ENCODE results near the gene KRTAP10-6.

KRTAP10-6 gene

DNA sequence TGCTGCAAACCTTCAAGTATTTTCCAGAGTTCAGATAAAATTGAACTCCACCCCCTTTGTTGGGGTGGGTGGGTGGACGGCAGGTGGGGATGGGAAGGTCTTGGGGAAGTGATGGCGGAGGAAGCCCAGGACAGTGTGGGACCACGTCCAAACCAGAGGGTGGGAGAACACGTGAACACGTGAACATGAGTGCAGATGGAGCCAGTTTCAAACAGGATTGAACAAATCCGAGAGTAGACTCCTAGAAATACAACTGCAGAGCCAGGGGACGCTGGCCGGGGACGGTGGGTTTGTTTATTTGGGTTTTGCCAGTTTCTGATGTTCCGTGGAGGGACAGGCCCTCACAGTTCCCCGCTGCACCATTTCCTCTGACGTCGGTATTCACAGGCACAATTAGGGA lies 43.9 kb downstream of the KRTAP10-6 start:
- TF ChIP-seq FOXM1 (IDR thresholded peaks at IDR 0.05; ENCODE audit: borderline replicate concordance, low read depth): no peak
- no peak for TF ChIP-seq EP300 (IDR thresholded peaks at IDR 0.05; ENCODE audit: borderline replicate concordance)
- no peak for TF ChIP-seq MAX (IDR thresholded peaks at IDR 0.05)
- TF ChIP-seq ZBTB7A (IDR thresholded peaks at IDR 0.05; ENCODE audit: low read depth): no peak
- TF ChIP-seq USF1 (IDR thresholded peaks at IDR 0.05): no peak
- TF ChIP-seq CREB1 (IDR thresholded peaks at IDR 0.05; ENCODE audit: low read depth): no peak
- TF ChIP-seq TAF1 (IDR thresholded peaks at IDR 0.05; ENCODE audit: low read depth): no peak
- TF ChIP-seq YY1 (IDR thresholded peaks at IDR 0.05; ENCODE audit: low read depth): no peak
- TF ChIP-seq CEBPB (IDR thresholded peaks at IDR 0.05): no peak
- TF ChIP-seq TCF12 (IDR thresholded peaks at IDR 0.05; ENCODE audit: low read depth): no peak
- TF ChIP-seq, protein P1, sequence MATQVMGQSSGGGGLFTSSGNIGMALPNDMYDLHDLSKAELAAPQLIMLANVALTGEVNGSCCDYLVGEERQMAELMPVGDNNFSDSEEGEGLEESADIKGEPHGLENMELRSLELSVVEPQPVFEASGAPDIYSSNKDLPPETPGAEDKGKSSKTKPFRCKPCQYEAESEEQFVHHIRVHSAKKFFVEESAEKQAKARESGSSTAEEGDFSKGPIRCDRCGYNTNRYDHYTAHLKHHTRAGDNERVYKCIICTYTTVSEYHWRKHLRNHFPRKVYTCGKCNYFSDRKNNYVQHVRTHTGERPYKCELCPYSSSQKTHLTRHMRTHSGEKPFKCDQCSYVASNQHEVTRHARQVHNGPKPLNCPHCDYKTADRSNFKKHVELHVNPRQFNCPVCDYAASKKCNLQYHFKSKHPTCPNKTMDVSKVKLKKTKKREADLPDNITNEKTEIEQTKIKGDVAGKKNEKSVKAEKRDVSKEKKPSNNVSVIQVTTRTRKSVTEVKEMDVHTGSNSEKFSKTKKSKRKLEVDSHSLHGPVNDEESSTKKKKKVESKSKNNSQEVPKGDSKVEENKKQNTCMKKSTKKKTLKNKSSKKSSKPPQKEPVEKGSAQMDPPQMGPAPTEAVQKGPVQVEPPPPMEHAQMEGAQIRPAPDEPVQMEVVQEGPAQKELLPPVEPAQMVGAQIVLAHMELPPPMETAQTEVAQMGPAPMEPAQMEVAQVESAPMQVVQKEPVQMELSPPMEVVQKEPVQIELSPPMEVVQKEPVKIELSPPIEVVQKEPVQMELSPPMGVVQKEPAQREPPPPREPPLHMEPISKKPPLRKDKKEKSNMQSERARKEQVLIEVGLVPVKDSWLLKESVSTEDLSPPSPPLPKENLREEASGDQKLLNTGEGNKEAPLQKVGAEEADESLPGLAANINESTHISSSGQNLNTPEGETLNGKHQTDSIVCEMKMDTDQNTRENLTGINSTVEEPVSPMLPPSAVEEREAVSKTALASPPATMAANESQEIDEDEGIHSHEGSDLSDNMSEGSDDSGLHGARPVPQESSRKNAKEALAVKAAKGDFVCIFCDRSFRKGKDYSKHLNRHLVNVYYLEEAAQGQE (IDR thresholded peaks at IDR 0.05; ENCODE audit: low read depth): no peak

DNA sequence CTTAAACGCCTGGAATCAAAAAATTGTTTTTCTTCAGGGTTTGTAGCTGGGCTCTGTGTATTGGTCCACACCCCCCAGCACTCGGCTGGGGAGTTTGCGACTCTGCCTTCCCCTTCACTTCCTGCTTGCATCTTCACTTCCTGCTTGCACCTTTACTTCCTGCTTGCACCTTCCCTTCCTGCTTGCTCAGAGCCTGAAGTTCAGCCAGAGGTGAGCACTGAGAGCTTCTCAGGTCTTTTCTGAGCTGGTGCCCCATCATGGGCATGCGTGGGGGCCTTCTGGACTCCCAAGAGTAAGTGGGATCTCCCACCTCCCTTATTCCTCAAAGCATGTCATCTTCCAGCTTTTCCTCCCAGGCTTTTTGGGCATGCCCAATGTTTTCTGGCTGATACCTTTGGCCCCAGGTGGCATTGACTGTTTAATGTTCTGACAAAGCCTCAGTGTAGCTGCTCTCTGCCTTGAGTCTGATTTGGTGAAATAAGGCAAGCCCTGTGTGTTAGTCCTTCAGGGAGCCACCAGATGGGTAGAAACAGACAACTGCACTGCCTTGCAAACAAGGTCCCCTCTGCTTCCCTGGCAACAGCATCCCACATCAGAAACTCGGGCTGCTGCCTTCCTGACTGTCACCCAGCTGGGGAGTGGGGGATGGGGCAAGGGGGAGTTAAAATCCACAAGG lies 44.5 kb downstream of the KRTAP10-6 start:
- TF ChIP-seq FOXM1 (IDR thresholded peaks at IDR 0.05; ENCODE audit: borderline replicate concordance, low read depth) (no peak), MAX (IDR thresholded peaks at IDR 0.05) (no peak), TEAD4 (IDR thresholded peaks at IDR 0.05) (no peak), TAF1 (IDR thresholded peaks at IDR 0.05; ENCODE audit: low read depth) (no peak), EGR1 (IDR thresholded peaks at IDR 0.05) (no peak), NFIC (IDR thresholded peaks at IDR 0.05) (no peak)

DNA sequence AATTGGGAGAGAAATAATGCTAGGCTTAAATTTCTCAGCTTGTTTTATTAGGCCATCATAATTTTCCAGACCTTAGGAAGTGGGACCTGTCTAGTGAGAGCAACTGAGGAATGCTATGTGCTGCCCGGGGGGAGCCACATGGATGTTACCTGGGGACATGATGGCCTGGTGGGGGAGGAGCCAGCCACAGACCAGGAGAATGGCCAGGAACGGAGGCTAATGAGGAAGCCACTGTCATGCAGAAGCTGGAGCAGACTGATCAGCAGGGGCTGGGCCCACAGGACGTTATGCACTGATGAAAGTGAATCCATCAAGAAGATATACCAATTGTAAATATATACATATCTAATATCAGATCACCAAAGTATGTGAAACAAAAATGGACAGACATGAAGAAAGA lies 47.7 kb downstream of the KRTAP10-6 start:
- TF ChIP-seq CREB1 (IDR thresholded peaks at IDR 0.05; ENCODE audit: low read depth): no peak
- no peak for TF ChIP-seq EP300 (IDR thresholded peaks at IDR 0.05; ENCODE audit: borderline replicate concordance)
- no peak for TF ChIP-seq MAX (IDR thresholded peaks at IDR 0.05)
- no peak for TF ChIP-seq FOXM1 (IDR thresholded peaks at IDR 0.05; ENCODE audit: borderline replicate concordance, low read depth)
- no peak for TF ChIP-seq EGR1 (IDR thresholded peaks at IDR 0.05)
- TF ChIP-seq TCF12 (IDR thresholded peaks at IDR 0.05; ENCODE audit: low read depth): no peak
- TF ChIP-seq, protein P1 (IDR thresholded peaks at IDR 0.05; ENCODE audit: low read depth): no peak
- TF ChIP-seq USF1 (IDR thresholded peaks at IDR 0.05): no peak
- TF ChIP-seq RAD21 (IDR thresholded peaks at IDR 0.05; ENCODE audit: low read depth): no peak
- no peak for TF ChIP-seq CEBPB (IDR thresholded peaks at IDR 0.05)
- no peak for TF ChIP-seq YY1 (IDR thresholded peaks at IDR 0.05; ENCODE audit: low read depth)
- no peak for TF ChIP-seq NFIC (IDR thresholded peaks at IDR 0.05)

GRCh38 chr21:44542716-44543115 lies 49.6 kb downstream of the KRTAP10-6 start:
- TF ChIP-seq TCF12 (IDR thresholded peaks at IDR 0.05; ENCODE audit: low read depth) (no peak), EGR1 (IDR thresholded peaks at IDR 0.05) (no peak), CEBPB (IDR thresholded peaks at IDR 0.05) (no peak), RAD21 (IDR thresholded peaks at IDR 0.05; ENCODE audit: low read depth) (no peak), EP300 (IDR thresholded peaks at IDR 0.05; ENCODE audit: borderline replicate concordance) (no peak), USF1 (IDR thresholded peaks at IDR 0.05) (no peak), CREB1 (IDR thresholded peaks at IDR 0.05; ENCODE audit: low read depth) (no peak), FOXM1 (IDR thresholded peaks at IDR 0.05; ENCODE audit: borderline replicate concordance, low read depth) (no peak), YY1 (IDR thresholded peaks at IDR 0.05; ENCODE audit: low read depth) (no peak), TAF1 (IDR thresholded peaks at IDR 0.05; ENCODE audit: low read depth) (no peak), ZBTB7A (IDR thresholded peaks at IDR 0.05; ENCODE audit: low read depth) (no peak)
- TF ChIP-seq, protein P1 (IDR thresholded peaks at IDR 0.05; ENCODE audit: low read depth): no peak

Data from Ishikawa (cell line).